SH-SY5Y (cell line): ENCODE measurements around the gene RTN4R.

Experiments used
- GATA2 ChIP-seq: IDR thresholded peaks from 2 replicates; pipeline ENCODE4 v1.6.1; 2011; ENCODE audit warnings: mild to moderate bottlenecking, low read depth, low read length
- GATA3 ChIP-seq: IDR thresholded peaks from 2 replicates; pipeline ENCODE4 v1.6.1; 2011; ENCODE audit warnings: low read depth, mild to moderate bottlenecking, low read length, moderate library complexity

RTN4R gene

DNA sequence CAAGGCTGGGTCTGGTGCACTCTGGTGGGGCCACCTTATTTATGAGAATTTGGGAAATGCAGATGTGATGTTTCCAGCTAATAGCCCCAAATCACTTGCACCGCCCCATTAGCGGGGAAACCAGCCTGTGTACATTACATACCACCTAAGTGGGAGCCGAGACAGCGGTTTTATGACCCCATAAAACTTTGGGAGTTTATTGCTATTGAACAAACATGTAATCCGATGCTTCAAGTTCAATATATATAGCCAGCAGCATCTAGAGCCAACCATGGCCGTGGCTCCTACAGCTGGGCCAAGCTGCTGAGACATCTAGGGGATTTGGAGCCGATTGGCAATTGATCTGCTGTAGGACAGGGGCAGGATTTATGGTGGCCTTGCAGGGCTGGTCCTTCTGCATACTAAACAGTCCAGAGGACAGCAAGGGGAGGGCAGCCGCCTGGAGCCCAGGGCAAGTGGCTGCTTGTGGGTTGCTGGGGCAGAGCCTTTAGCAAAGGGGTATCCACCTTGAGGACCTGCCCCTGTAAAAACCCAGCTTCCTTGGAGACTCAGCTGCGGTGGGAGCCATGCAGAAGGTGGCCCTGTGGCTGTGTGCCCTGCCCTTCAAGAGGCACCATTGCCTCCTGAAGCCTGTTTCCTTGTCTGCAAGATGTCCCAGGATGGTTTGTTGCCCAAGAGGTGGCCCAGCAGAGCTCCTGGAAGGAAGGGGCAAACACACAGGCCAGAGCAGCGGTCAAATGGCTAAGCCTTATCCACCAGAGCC, 69.4 kb downstream of the RTN4R start:
- TF ChIP-seq GATA3 (no peak), GATA2 (no peak)

DNA sequence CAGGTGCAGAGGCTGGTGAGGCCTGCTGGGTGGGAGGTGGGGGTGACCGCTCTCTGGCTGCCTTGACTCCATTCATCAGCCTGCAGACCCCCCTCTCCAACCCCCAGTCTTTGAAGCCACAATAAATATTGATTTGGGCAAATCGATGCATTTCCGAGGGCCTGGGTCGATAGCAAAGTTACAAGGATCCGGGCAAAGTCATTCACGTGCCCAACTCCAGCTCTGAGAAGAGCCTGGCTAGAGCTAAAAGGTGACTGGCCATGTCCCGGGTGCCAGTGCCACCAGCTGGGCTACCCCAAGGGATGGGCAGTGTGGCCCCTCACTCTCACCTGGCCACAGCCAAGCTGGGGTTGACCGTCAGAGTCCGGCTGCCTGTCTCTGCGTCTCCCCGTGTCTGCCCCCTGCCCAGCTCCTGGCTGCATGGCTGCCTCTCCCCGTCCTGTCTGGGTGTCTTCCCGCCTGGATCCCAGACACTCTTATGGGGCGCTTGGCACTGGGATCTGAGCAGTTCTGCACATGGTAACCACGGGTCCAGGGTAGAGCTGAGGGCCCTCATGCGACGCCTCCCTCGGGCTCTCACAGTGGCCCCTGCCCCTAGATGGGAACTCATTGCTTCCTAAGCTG, 70.6 kb downstream of the RTN4R start:
- TF ChIP-seq GATA3 (no peak), GATA2 (no peak)

- TF ChIP-seq GATA2 (no peak), GATA3 (no peak)
Measured at GRCh38 chr22:20196094-20196842, 71.8 kb downstream of the RTN4R start.

DNA sequence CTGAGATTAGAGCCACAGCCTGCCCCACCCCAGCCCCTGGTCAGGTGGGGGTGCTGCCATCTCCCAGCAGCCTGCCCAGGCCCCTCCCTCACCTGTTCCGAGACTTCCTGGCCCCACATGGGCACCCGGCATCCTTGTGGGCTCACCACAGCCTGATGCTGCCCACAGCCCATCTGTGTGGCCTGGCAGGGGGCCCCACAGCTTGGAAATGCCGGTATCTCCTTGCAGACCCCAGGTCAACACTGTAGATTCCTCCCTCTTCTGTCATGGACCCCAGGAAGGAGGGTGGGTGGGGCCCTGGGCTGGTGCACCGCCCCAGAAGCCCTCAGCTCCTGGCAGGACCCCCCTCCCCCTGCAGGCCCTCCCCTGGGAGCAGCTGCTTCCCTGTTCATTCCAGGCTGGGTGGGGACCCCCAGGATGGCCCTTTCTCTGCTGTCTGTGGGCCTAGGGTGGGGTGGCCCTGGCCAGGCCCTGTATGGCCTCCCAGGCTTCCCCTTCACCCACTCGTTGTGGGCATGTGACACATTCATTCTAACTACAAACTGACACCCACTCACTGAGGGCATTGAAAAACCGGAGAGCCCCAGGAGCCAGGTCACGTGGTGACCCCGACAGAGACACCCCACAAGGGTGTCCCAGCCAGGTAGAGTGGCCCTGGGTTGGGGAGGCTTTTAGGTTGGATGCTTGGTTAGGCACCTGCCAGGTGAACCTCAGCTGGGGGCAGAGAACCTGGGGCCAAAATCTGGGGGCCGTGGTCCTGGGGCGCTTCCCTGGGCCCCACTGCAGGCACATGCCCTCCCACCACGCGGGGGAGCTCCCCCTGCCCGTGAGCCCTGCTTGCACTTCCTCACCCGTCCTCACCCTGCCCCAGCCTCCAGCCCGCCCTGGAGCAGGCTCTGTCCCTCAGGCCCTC, 73.2 kb downstream of the RTN4R start:
- TF ChIP-seq GATA3, result no peak

GRCh38 chr22:20193761-20194494, 74.2 kb downstream of the RTN4R start:
- no peak for TF ChIP-seq GATA3
- no peak for TF ChIP-seq GATA2

GRCh38 chr22:20192972-20193760, 75.0 kb downstream of the RTN4R start:
- TF ChIP-seq GATA3, result no peak
- no peak for TF ChIP-seq GATA2

GRCh38 chr22:20192293-20192971, 75.7 kb downstream of the RTN4R start:
- TF ChIP-seq GATA2, result no peak
- TF ChIP-seq GATA3, result no peak

- TF ChIP-seq GATA2 (no peak), GATA3 (no peak)
Measured at GRCh38 chr22:20191803-20192202, 76.3 kb downstream of the RTN4R start.
